IMR-90 (cell line): ENCODE data around the gene SASH1. TPM values are rescaled to one million over a fixed set of nuclear protein-coding genes. Genes with fewer than 3 reads are reported as not detected.

Experiments used
- ATAC-seq: fragments of 200-7000 bp; cut with Tn5 transposase; 2 replicates; pipeline ENCODE4 v1.9.1; 2020; ENCODE audit warnings: low read depth, mild to moderate bottlenecking, moderate library complexity
- BruUV-seq: library from RNA; stranded (reverse); fragments of 400-500 nt; replicated peaks from 2 replicates; lab custom pipeline; 2021; lab: Mats Ljungman, UMichigan
- CTCF ChIA-PET: fragments of 300-600 bp; formaldehyde crosslinking; extraction: SDS; loops from one replicate; lab custom pipeline; 2021; ENCODE audit warnings: antibody characterized with exemption; lab: Yijun Ruan, JAX
- POLR2A ChIA-PET: fragments of 300-600 bp; sonication (Branson Sonifier 250); formaldehyde crosslinking; loops from one replicate; lab custom pipeline; 2022; ENCODE audit warnings: antibody characterized with exemption; ENCODE audit not compliant: unreplicated experiment; lab: Charles Lee
- DNase-seq: peaks from one replicate; pipeline ENCODE4 v3.0.0; 2013
- H2AFZ ChIP-seq: replicated peaks from 2 replicates; pipeline ENCODE3; 2013; ENCODE audit warnings: low read length, mild to moderate bottlenecking; ENCODE audit not compliant: poor library complexity
- H2AK5ac ChIP-seq: 2 replicates; pipeline ENCODE4 v1.6.1; 2013; ENCODE audit warnings: low read depth, low read length, inconsistent platforms
- H2AK9ac ChIP-seq: replicated peaks from 2 replicates; pipeline ENCODE3; 2013; ENCODE audit warnings: mild to moderate bottlenecking, low read depth, low read length, moderate library complexity; ENCODE audit not compliant: poor library complexity
- H2BK120ac ChIP-seq: 2 replicates; pipeline ENCODE4 v1.6.1; 2013; ENCODE audit warnings: low read depth, low read length, inconsistent platforms
- H2BK15ac ChIP-seq: 3 replicates; pipeline ENCODE4 v1.6.1; 2013; ENCODE audit warnings: low read depth, low read length, inconsistent platforms
- H2BK20ac ChIP-seq: 2 replicates; pipeline ENCODE4 v1.6.1; 2013; ENCODE audit warnings: low read depth, mild to moderate bottlenecking, inconsistent platforms, low read length, moderate library complexity
- H2BK5ac ChIP-seq: 2 replicates; pipeline ENCODE4 v1.6.1; 2013; ENCODE audit warnings: mild to moderate bottlenecking, low read depth, low read length, inconsistent platforms; ENCODE audit not compliant: poor library complexity, severe bottlenecking
- H3K14ac ChIP-seq: replicated peaks from 2 replicates; pipeline ENCODE4 v1.6.1; 2013; ENCODE audit warnings: low read depth, low read length, inconsistent platforms
- H3K18ac ChIP-seq: 2 replicates; pipeline ENCODE4 v1.6.1; 2013; ENCODE audit warnings: low read depth, low read length, control low read depth
- H3K23ac ChIP-seq: 2 replicates; pipeline ENCODE4 v1.6.1; 2013; ENCODE audit warnings: low read depth, low read length, inconsistent platforms
- H3K27ac ChIP-seq: 2 replicates; pipeline ENCODE4 v1.5.1; 2013; ENCODE audit warnings: mild to moderate bottlenecking, control low read depth, low read length; ENCODE audit not compliant: insufficient read depth
- H3K27me3 ChIP-seq: 2 replicates; pipeline ENCODE4 v1.6.1; 2013; ENCODE audit warnings: low read length; ENCODE audit not compliant: control insufficient read depth, insufficient read depth
- H3K36me3 ChIP-seq: 2 replicates; pipeline ENCODE4 v1.6.1; 2013; ENCODE audit warnings: low read length, mixed read lengths; ENCODE audit not compliant: control insufficient read depth, insufficient read depth
- H3K4ac ChIP-seq: 2 replicates; pipeline ENCODE4 v1.6.1; 2013; ENCODE audit warnings: low read depth, low read length, inconsistent platforms
- H3K4me1 ChIP-seq: 2 replicates; pipeline ENCODE4 v1.6.1; 2013; ENCODE audit warnings: low read length, mixed read lengths; ENCODE audit not compliant: control insufficient read depth, insufficient read depth
- H3K4me2 ChIP-seq: 2 replicates; pipeline ENCODE4 v1.6.1; 2013; ENCODE audit warnings: low read depth, mild to moderate bottlenecking, control low read depth, low read length, moderate library complexity
- H3K4me3 ChIP-seq: 2 replicates; pipeline ENCODE4 v1.5.1; 2013; ENCODE audit warnings: low read depth, mild to moderate bottlenecking, control low read depth, low read length, moderate library complexity; ENCODE audit not compliant: insufficient read depth
- H3K56ac ChIP-seq: 2 replicates; pipeline ENCODE4 v1.6.1; 2013; ENCODE audit warnings: low read length, inconsistent platforms; ENCODE audit not compliant: insufficient read depth; ENCODE audit errors: extremely low read depth
- H3K79me1 ChIP-seq, 2 experiments: 2 replicates each; pipeline ENCODE4 v1.6.1; 2013; ENCODE audit warnings: low read length in 2 of 2, inconsistent platforms in 1 of 2, low read depth in 1 of 2
- H3K9ac ChIP-seq: 2 replicates; pipeline ENCODE4 v1.6.1; 2013; ENCODE audit warnings: low read depth, low read length, control low read depth
- H3K9me1 ChIP-seq: 2 replicates; pipeline ENCODE4 v1.6.1; 2013; ENCODE audit warnings: low read length, inconsistent platforms; ENCODE audit not compliant: insufficient read depth
- H3K9me3 ChIP-seq: 2 replicates; pipeline ENCODE4 v1.6.1; 2013; ENCODE audit warnings: low read length; ENCODE audit not compliant: control insufficient read depth, insufficient read depth
- H4K20me1 ChIP-seq: 2 replicates; pipeline ENCODE4 v1.6.1; 2013; ENCODE audit warnings: low read length, inconsistent platforms; ENCODE audit not compliant: insufficient read depth
- H4K5ac ChIP-seq: 2 replicates; pipeline ENCODE4 v1.6.1; 2013; ENCODE audit warnings: mild to moderate bottlenecking, low read depth, low read length, control low read depth
- H4K8ac ChIP-seq, 2 experiments: 2 replicates each; pipeline ENCODE4 v1.6.1; 2013; ENCODE audit warnings: low read depth in 2 of 2, low read length in 2 of 2, control low read depth in 1 of 2, inconsistent platforms in 1 of 2
- H4K91ac ChIP-seq: 2 replicates; pipeline ENCODE4 v1.6.1; 2013; ENCODE audit warnings: low read depth, low read length, inconsistent platforms; ENCODE audit not compliant: insufficient read depth
- BHLHE40 ChIP-seq: fragments of 150-350 bp; IDR thresholded peaks from 2 replicates; pipeline ENCODE4 v1.6.1; 2016; ENCODE audit warnings: mild to moderate bottlenecking, low read depth, low read length
- CHD1 ChIP-seq: IDR thresholded peaks from 2 replicates; pipeline ENCODE4 v1.6.1; 2012; ENCODE audit warnings: low read depth, low read length, improper control_type of control experiment
- MAFK ChIP-seq: IDR thresholded peaks from 2 replicates; pipeline ENCODE4 v1.6.1; 2012; ENCODE audit warnings: low read depth, low read length, improper control_type of control experiment
- MAZ ChIP-seq: IDR thresholded peaks from 2 replicates; pipeline ENCODE4 v1.6.1; 2012; ENCODE audit warnings: low read depth, mild to moderate bottlenecking, low read length, improper control_type of control experiment, moderate library complexity, borderline replicate concordance
- POLR2A ChIP-seq: IDR thresholded peaks from 2 replicates; pipeline ENCODE4 v1.6.1; 2012; ENCODE audit warnings: mild to moderate bottlenecking, low read depth, low read length
- SMC3 ChIP-seq: fragments of 150-350 bp; IDR thresholded peaks from 2 replicates; pipeline ENCODE4 v1.6.1; 2016; ENCODE audit warnings: low read depth, mild to moderate bottlenecking, antibody characterized with exemption, low read length, moderate library complexity
- WGBS, 2 experiments: methylation state at CpG; one replicate each; pipeline versions ENCODE4 v1.1.5 to v1.1.7; 2013; ENCODE audit warnings: missing lambda C conversion rate in 2 of 2; ENCODE audit not compliant: insufficient read length in 1 of 2; ENCODE audit errors: extremely low coverage in 2 of 2; 5-methylcytosine and 5-hydroxymethylcytosine counted together
- dilution Hi-C: fragments of 300-500 bp; cut with HindIII; formaldehyde crosslinking; loops from one replicate; pipeline ENCODE4 v1.14.3; 2018; ENCODE audit warnings: low sequenced_read_pairs; ENCODE audit not compliant: unreplicated experiment
- in situ Hi-C: fragments of 300-500 bp; cut with MboI; formaldehyde crosslinking; loops from 3 replicates; pipeline ENCODE4 v1.14.3; 2019; ENCODE audit warnings: low sequenced_read_pairs, inconsistent platforms, mixed read lengths
- intact Hi-C: fragments of 100-400 bp; cut with micrococcal nuclease; formaldehyde crosslinking; loops from 2 replicates; pipeline ENCODE4 v1.10.0; 2022
- polyA plus RNA-seq, 3 experiments: library from polyadenylated mRNA; depleted of rRNA; stranded (reverse); fragments of >200 nt; gene quantifications; 2 replicates each; pipeline ENCODE4 v1.2.3, GENCODE V29; 2012; ENCODE audit warnings: low replicate concordance in 1 of 3
- total RNA-seq: library from RNA; depleted of rRNA; stranded (reverse); fragments of >200 nt; gene quantifications from 2 replicates; pipeline ENCODE4 v1.2.3, GENCODE V29; 2012
- TF ChIP-seq, protein P1 (sequence below): fragments of 150-350 bp; IDR thresholded peaks from 2 replicates; pipeline ENCODE4 v1.6.1; 2016; ENCODE audit warnings: low read depth, mild to moderate bottlenecking, low read length, moderate library complexity, borderline replicate concordance

Gene SASH1
- total and polyA plus RNA-seq, 2 of the 4 experiments (the other 2 are of a cell fraction) = 11.6 to 16.5 TPM

GRCh38 chr6:148479497-148479896 lies 136.9 kb downstream of the SASH1 start:
- H2AFZ ChIP-seq = no peak overlapping the region
- no peak overlapping the region for H3K14ac ChIP-seq
- no peak overlapping the region for H2BK120ac ChIP-seq
- no peak overlapping the region for H2BK5ac ChIP-seq
- no peak overlapping the region for H3K27ac ChIP-seq
- ChIA-PET CTCF (no interaction called here), POLR2A (no interaction called here)
- no peaks in the 10 kb centered on the region for H3K4me1 ChIP-seq
- no peak overlapping the region for H4K91ac ChIP-seq
- in situ Hi-C loops (no loop called here), dilution Hi-C loops (no loop called here), intact Hi-C loops (no loop called here)
- H3K4ac ChIP-seq = no peak overlapping the region
- no peak overlapping the region for H3K4me2 ChIP-seq
- no CpG with 5 or more reads among the region's 5 CpGs for WGBS, 2 experiments
- H3K9ac ChIP-seq = no peak overlapping the region
- DNase-seq (no peak), ATAC-seq (no peak)
- no peaks in the 10 kb centered on the region for H4K20me1 ChIP-seq
- H2BK20ac ChIP-seq = no peak overlapping the region
- no peak overlapping the region for H4K5ac ChIP-seq
- TF ChIP-seq, protein P1, sequence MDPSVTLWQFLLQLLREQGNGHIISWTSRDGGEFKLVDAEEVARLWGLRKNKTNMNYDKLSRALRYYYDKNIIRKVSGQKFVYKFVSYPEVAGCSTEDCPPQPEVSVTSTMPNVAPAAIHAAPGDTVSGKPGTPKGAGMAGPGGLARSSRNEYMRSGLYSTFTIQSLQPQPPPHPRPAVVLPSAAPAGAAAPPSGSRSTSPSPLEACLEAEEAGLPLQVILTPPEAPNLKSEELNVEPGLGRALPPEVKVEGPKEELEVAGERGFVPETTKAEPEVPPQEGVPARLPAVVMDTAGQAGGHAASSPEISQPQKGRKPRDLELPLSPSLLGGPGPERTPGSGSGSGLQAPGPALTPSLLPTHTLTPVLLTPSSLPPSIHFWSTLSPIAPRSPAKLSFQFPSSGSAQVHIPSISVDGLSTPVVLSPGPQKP = no peak
- TF ChIP-seq MAFK (no peak), POLR2A (no peak), BHLHE40 (no peak), MAZ (no peak), SMC3 (no peak), CHD1 (no peak)
- H3K9me3 ChIP-seq = no peaks in the 10 kb centered on the region
- no peak overlapping the region for H2AK5ac ChIP-seq
- no peak overlapping the region for H3K18ac ChIP-seq
- no TSS peak for BruUV-seq
- no peak overlapping the region for H2AK9ac ChIP-seq
- no peak overlapping the region for H3K23ac ChIP-seq
- H2BK15ac ChIP-seq = no peak overlapping the region
- H3K56ac ChIP-seq = no peak overlapping the region
- no peaks in the 10 kb centered on the region for H3K27me3 ChIP-seq
- no peak overlapping the region for H4K8ac ChIP-seq
- H3K4me3 ChIP-seq = no peak overlapping the region
- H3K79me1 ChIP-seq = peaks cover 0 to 5% of the 10 kb centered on the region in 2 experiments; a peak in 3 of 4 replicates
- H3K36me3 ChIP-seq = peaks cover 8% of the 10 kb centered on the region
- H3K9me1 ChIP-seq = 0 out of 2 replicates have a peak, but pooled peaks cover 3% of the 10 kb centered on the region
